Calu3 (cell line): ENCODE data around the gene SMARCA1. TPM values are rescaled to one million over a fixed set of nuclear protein-coding genes. Genes with fewer than 3 reads are reported as not detected.
A peak's percentile ranks its signal among the peaks of the same experiment; 100 is the strongest.

Experiments used
- BruUV-seq: library from RNA; stranded (reverse); fragments of 400-500 nt; replicated peaks from 2 replicates; lab custom pipeline; 2021; lab: Mats Ljungman, UMichigan
- CTCF ChIA-PET: fragments of 300-600 bp; sonication (Branson Sonifier 250); formaldehyde crosslinking; loops from one replicate; lab custom pipeline; 2022; ENCODE audit warnings: antibody characterized with exemption; lab: Charles Lee
- DNase-seq: peaks from one replicate; pipeline ENCODE4 v3.0.0; 2022
- H3K27ac Mint-ChIP-seq: one replicate; pipeline ENCODE4 v1.8.0; 2022; ENCODE audit warnings: mixed read lengths; ENCODE audit not compliant: unreplicated experiment
- H3K27me3 Mint-ChIP-seq: one replicate; pipeline ENCODE4 v1.8.0; 2022; ENCODE audit warnings: mixed read lengths; ENCODE audit not compliant: unreplicated experiment
- H3K36me3 Mint-ChIP-seq: one replicate; pipeline ENCODE4 v1.8.0; 2022; ENCODE audit warnings: mild to moderate bottlenecking, moderate library complexity, mixed read lengths; ENCODE audit not compliant: insufficient read depth, unreplicated experiment
- H3K4me1 Mint-ChIP-seq: one replicate; pipeline ENCODE4 v1.8.0; 2022; ENCODE audit warnings: mild to moderate bottlenecking, low read depth, mixed read lengths; ENCODE audit not compliant: unreplicated experiment
- H3K4me3 Mint-ChIP-seq: one replicate; pipeline ENCODE4 v1.8.0; 2022; ENCODE audit warnings: mild to moderate bottlenecking, low read depth, moderate library complexity, mixed read lengths; ENCODE audit not compliant: unreplicated experiment
- H3K9me3 Mint-ChIP-seq: one replicate; pipeline ENCODE4 v1.8.0; 2022; ENCODE audit warnings: low read depth, mixed read lengths; ENCODE audit not compliant: unreplicated experiment
- intact Hi-C: fragments of 100-400 bp; cut with micrococcal nuclease; formaldehyde crosslinking; loops from one replicate; pipeline ENCODE4 v1.10.0; 2022; ENCODE audit not compliant: unreplicated experiment
- total RNA-seq: library from RNA; stranded (reverse); gene quantifications from 2 replicates; pipeline ENCODE4 v1.2.3, GENCODE V29; 2022
- TF ChIP-seq, protein P1 (sequence below): fragments of 200-600 bp; IDR thresholded peaks from one replicate; pipeline ENCODE4 v1.8.0; 2022; ENCODE audit warnings: antibody characterized with exemption; ENCODE audit not compliant: unreplicated experiment

Gene SMARCA1
- total RNA-seq, 1 experiment from 2014 or later, result 11.0 TPM

DNA sequence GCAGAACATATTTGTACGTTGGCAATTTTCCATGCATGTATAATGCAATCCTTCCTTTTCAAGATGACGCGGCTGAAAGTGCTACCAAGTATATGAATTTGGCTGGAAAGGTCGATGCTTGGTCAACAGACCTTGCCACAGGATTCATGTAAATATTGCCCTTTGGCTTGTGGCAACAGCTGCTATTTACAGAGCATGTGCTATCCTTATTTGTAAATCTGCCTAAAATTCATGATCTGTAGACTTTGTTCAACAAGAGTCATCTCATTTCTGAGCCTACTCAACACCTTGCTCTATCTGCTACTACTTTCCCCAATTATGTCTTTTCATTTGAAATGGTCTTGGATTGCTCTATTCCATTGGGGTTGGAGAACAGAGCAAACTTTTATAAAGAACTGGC, 1.9 kb upstream of the SMARCA1 start:
- TF ChIP-seq, protein P1, sequence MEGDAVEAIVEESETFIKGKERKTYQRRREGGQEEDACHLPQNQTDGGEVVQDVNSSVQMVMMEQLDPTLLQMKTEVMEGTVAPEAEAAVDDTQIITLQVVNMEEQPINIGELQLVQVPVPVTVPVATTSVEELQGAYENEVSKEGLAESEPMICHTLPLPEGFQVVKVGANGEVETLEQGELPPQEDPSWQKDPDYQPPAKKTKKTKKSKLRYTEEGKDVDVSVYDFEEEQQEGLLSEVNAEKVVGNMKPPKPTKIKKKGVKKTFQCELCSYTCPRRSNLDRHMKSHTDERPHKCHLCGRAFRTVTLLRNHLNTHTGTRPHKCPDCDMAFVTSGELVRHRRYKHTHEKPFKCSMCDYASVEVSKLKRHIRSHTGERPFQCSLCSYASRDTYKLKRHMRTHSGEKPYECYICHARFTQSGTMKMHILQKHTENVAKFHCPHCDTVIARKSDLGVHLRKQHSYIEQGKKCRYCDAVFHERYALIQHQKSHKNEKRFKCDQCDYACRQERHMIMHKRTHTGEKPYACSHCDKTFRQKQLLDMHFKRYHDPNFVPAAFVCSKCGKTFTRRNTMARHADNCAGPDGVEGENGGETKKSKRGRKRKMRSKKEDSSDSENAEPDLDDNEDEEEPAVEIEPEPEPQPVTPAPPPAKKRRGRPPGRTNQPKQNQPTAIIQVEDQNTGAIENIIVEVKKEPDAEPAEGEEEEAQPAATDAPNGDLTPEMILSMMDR, result no peak
- Mint-ChIP-seq H3K27me3 (peaks cover 14% of the 10 kb centered on the region), H3K36me3 (peaks cover 22% of the 10 kb centered on the region), H3K27ac (no peak overlapping the region), H3K4me3 (no peak overlapping the region), H3K4me1 (no peaks in the 10 kb centered on the region), H3K9me3 (no peaks in the 10 kb centered on the region)
- BruUV-seq, result no TSS peak
- DNase-seq, result no peak
- intact Hi-C loops, result no loop called here
- CTCF ChIA-PET, result no interaction called here

DNA sequence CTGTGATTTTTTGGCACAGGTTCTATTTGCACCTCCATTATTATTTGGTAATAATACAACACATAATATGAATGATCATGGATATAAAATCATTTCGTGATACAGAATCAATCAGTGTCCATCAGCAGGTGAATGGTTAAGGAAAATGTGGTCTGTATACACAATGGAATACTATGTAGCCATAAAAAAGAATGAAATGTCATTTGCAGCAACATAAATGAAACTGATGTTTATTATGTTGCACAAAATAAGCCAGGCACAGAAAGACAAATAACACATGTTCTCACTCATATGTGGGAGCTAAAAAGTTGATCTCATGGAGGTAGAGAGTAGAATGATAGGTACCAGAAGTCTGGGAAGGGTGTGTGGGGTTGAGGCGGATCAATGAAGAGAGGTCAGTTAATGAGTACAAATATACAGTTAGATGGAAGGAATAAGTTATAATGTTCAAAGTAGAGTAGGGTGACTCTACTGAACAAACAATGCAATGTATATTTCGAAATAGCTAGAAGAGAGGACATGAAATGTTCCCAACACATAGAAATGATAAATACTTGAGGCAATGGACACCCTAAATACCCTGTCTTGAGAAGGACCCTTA, 1.1 kb upstream of the SMARCA1 start:
- H3K4me1 Mint-ChIP-seq, result no peaks in the 10 kb centered on the region
- H3K27ac Mint-ChIP-seq, result no peak overlapping the region
- peaks cover 22% of the 10 kb centered on the region for H3K36me3 Mint-ChIP-seq
- intact Hi-C loops, result no loop called here
- no peak for DNase-seq
- no TSS peak for BruUV-seq
- CTCF ChIA-PET, result no interaction called here
- TF ChIP-seq, protein P1, result no peak
- no peaks in the 10 kb centered on the region for H3K9me3 Mint-ChIP-seq
- peak overlapping the region; percentile 88 for H3K4me3 Mint-ChIP-seq
- H3K27me3 Mint-ChIP-seq, result peaks cover 14% of the 10 kb centered on the region

DNA sequence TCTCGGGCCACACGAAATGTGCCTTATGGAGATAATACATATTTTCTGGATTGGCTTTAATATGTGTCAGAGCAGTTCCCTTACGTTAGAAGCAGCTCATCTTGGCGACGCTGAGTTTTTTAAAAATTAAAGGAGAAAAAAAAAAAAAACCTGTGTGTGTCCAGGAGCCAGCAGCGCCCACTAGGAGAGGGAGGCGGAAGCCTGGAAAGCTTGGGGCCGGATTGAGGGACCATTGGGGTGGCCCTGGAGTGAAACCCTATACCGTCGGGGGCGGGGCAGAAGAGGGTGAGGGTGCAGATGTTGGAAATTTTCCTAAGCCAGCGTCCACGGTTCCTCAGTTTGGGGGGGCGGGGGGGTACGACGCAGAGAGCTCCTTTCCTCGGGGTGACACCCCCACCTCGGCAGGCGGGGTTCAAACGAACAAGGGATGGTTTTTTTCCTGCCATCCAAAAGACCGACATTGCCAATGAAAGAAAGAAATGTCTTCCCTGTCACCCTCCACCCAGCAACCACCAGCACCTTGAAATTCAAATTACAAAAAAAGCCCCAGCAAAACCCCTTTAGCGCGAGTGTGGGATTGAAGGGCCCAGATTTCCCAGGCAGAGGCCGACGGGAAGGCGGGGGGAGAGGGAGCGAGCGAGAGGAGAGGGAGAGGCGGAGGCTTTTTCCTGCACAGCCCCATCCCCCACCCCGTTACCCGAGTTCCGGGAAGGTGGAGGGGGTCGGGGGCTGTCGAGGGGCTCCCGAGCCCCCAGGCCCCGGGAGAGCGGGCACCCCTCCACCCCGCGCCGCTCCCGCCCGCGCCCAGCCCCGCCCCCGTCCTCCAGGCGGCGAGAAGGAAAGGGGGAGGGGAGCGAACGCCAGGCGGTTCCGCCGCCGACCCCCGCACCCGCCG, 859 bp downstream of the SMARCA1 start:
- Mint-ChIP-seq H3K27me3 (peaks cover 14% of the 10 kb centered on the region), H3K36me3 (peaks cover 22% of the 10 kb centered on the region), H3K4me1 (no peaks in the 10 kb centered on the region), H3K4me3 (peak overlapping the region; percentile 88), H3K9me3 (no peaks in the 10 kb centered on the region), H3K27ac (peak overlapping the region; percentile 70)
- TF ChIP-seq, protein P1, result no peak
- CTCF ChIA-PET, result interaction anchor here (0.6 to 0.7 kb wide), 2 partner anchors 10 to 24 kb away, joined by 3 to 6 read pairs; no protein-coding TSS in a partner anchor
- no TSS peak for BruUV-seq
- peak; percentile 74 for DNase-seq
- intact Hi-C loops, result no loop called here

GRCh38 chrX:129520151-129520550, 3.1 kb downstream of the SMARCA1 start:
- Mint-ChIP-seq H3K4me3 (no peak overlapping the region), H3K27me3 (peaks cover 14% of the 10 kb centered on the region), H3K27ac (no peak overlapping the region), H3K36me3 (peaks cover 22% of the 10 kb centered on the region), H3K4me1 (no peaks in the 10 kb centered on the region), H3K9me3 (no peaks in the 10 kb centered on the region)
- CTCF ChIA-PET, result interaction anchor here (0.7 kb wide), 1 partner anchor 336 kb away, joined by 4 read pairs; no protein-coding TSS in a partner anchor
- intact Hi-C loops, result no loop called here
- no TSS peak for BruUV-seq
- no peak for DNase-seq
- TF ChIP-seq, protein P1, result no peak
